ENCODE measurements around the gene MUC4.

- no peak for TF ChIP-seq POLR2A (IDR thresholded peaks at IDR 0.05; ENCODE audit: low read depth, low read length)
- no peak for TF ChIP-seq POLR2AphosphoS5 (IDR thresholded peaks at IDR 0.05; ENCODE audit: low read depth, low read length)
Measured at GRCh38 chr3:195718477-195718984, 93.2 kb downstream of the MUC4 start.

All from GM12892 (cell line).